ENCODE data around the gene NLK. TPM values are rescaled to one million over a fixed set of nuclear protein-coding genes. Genes with fewer than 3 reads are reported as not detected.
"Not testable (repeated sequence)": the region's sequence is repeated elsewhere in the genome, so short reads cannot be mapped to it uniquely, and the experiment has no call there.

The NLK gene
- total RNA-seq, 2 donors from 2014 or later = 15.5 to 30.1 TPM

DNA sequence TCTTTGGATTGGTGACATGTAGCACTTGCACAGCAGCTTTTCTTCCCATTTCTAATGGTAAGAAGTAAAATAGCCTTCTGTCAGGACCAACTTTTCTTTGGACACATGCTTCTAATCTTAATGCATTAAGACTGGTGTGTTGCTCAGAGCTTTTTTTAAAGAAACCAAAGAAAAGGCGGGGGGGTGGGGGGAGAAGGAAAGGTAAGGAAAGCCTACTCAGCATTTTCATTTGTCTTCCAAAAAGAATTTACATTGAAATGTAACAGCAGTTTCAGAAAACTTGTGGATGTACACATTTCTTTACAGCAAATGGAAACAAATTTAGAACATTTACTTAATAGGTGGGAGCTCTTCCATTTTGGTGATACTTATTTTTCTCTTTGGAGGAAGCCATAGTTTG is 49.6 kb downstream of the NLK start:
- ATAC-seq = no peak
- intact Hi-C loops (cut with DNase I) = no loop called here
- TF ChIP-seq, protein P1, sequence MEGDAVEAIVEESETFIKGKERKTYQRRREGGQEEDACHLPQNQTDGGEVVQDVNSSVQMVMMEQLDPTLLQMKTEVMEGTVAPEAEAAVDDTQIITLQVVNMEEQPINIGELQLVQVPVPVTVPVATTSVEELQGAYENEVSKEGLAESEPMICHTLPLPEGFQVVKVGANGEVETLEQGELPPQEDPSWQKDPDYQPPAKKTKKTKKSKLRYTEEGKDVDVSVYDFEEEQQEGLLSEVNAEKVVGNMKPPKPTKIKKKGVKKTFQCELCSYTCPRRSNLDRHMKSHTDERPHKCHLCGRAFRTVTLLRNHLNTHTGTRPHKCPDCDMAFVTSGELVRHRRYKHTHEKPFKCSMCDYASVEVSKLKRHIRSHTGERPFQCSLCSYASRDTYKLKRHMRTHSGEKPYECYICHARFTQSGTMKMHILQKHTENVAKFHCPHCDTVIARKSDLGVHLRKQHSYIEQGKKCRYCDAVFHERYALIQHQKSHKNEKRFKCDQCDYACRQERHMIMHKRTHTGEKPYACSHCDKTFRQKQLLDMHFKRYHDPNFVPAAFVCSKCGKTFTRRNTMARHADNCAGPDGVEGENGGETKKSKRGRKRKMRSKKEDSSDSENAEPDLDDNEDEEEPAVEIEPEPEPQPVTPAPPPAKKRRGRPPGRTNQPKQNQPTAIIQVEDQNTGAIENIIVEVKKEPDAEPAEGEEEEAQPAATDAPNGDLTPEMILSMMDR (IDR thresholded peaks at IDR 0.05) = no peak
- no peak for TF ChIP-seq POLR2A (IDR thresholded peaks at IDR 0.05)
- Histone ChIP-seq H3K27me3 (no peaks in the 10 kb centered on the region), H3K36me3 (replicated peaks in 1 of 2; ENCODE audit: insufficient read depth in 1 of 2, low read depth in 2 of 2) (no peaks in the 10 kb centered on the region), H3K27ac (no peak overlapping the region), H3K4me3 (no peak overlapping the region), H3K4me1 (peaks cover 35% of the 10 kb centered on the region), H3K9me3 (no peaks in the 10 kb centered on the region)
- no peak for DNase-seq
- WGBS, 2 donors = 65 to 67% methylated on average over 1 of the region's 1 CpG

DNA sequence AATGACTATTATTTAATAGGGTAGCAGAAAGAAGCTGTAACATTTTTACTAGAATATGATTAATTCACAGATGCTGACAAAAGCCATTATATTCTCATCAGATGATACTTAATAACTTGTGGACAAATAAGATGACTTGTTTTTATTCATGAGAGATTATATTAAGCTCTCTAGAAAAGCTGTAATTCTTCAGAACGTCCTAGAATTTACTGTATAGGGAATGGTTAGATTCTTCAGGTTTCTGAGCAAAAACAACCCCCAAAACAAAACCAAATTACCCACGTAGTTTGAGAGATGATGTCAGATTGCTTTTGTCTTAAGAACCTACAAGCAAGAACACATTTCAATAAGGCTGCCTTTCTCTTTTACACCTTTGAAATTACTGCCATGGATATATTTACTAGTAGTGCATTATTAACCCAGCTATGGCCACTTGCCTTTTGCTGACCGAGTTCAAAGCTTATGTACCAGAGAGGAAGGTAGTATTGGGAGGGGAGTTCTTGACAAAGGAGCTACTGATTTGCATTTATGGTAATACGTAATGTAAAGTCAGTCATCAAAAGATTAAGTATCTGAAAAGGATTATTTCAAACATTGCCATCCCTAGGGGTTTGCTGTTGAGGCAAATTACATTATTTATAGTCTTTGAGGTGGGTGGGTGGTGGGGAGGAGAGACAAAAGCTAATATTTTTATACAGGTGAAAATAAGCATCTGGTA is 51.7 kb downstream of the NLK start:
- no peak for DNase-seq
- Histone ChIP-seq H3K36me3 (replicated peaks in 1 of 2; ENCODE audit: insufficient read depth in 1 of 2, low read depth in 2 of 2) (no peaks in the 10 kb centered on the region), H3K27ac (no peak overlapping the region), H3K9me3 (no peaks in the 10 kb centered on the region), H3K4me1 (peaks cover 46% of the 10 kb centered on the region), H3K27me3 (no peaks in the 10 kb centered on the region), H3K4me3 (no peak overlapping the region)
- TF ChIP-seq POLR2A (IDR thresholded peaks at IDR 0.05) = no peak
- TF ChIP-seq, protein P1 (IDR thresholded peaks at IDR 0.05) = no peak
- ATAC-seq = no peak
- WGBS, 2 donors = 53 to 66% methylated on average over 4 of the region's 4 CpGs
- intact Hi-C loops (cut with DNase I) = no loop called here

DNA sequence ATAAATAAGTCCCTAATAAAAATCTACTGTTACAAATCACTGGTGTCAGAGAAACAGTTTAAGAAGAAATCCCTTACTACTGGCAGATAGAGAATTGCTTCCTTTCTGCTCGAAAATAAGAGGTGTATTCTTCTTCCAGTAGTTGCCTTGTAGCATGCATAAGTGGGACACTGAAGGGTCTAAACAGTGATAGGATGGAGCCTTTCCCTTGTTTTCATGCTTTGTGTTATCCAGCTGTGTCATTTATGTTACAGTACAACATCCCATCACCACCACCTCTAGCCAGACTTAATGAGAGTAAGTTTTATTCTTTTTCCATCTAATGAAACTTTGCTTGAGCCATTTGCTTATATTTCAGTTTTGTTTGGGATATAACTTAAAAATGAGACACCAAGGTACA is 54.3 kb downstream of the NLK start:
- intact Hi-C loops (cut with DNase I) = no loop called here
- WGBS, 2 donors = 73 to 75% methylated on average over 1 of the region's 1 CpG
- H3K9me3 ChIP-seq = no peaks in the 10 kb centered on the region

DNA sequence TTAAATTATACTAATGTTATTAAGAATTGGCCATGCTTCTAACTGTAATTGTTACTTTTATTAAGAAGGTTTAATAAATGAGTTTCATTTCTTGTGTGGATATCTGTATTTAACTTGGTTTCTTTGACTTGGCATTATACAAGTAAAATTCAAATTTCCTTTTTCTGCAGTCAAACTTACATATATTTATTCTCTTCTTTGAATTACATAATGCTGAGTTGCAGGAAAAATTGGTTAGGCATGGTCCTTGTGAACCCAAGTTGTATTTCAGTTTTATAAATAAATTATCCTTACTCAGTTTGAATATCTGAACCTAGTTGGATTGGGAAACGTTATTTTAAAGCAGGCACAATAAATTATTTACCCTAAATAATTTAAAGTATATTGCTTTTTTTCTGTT is 54.8 kb downstream of the NLK start:
- H3K36me3 ChIP-seq (replicated peaks in 1 of 2; ENCODE audit: insufficient read depth in 1 of 2, low read depth in 2 of 2) = no peaks in the 10 kb centered on the region
- H3K9me3 ChIP-seq = no peaks in the 10 kb centered on the region
- ATAC-seq (no peak), DNase-seq (no peak)
- intact Hi-C loops (cut with DNase I) = no loop called here
- TF ChIP-seq POLR2A (IDR thresholded peaks at IDR 0.05) = no peak
- TF ChIP-seq, protein P1 (IDR thresholded peaks at IDR 0.05) = no peak
- no peak overlapping the region for H3K27ac ChIP-seq
- no peaks in the 10 kb centered on the region for H3K27me3 ChIP-seq
- 42 to 49% methylated on average over 1 of the region's 1 CpG for WGBS, 2 donors
- no peak overlapping the region for H3K4me3 ChIP-seq
- H3K4me1 ChIP-seq = peaks cover 51% of the 10 kb centered on the region

More for the DNA sequence above, 54.3 kb downstream of the NLK start:
- Histone ChIP-seq H3K36me3 (replicated peaks in 1 of 2; ENCODE audit: insufficient read depth in 1 of 2, low read depth in 2 of 2) (no peaks in the 10 kb centered on the region), H3K4me3 (no peak overlapping the region), H3K27me3 (no peaks in the 10 kb centered on the region), H3K27ac (no peak overlapping the region), H3K4me1 (peaks cover 56% of the 10 kb centered on the region)
- no peak for ATAC-seq
- no peak for TF ChIP-seq POLR2A (IDR thresholded peaks at IDR 0.05)
- TF ChIP-seq, protein P1 (IDR thresholded peaks at IDR 0.05) = no peak
- no peak for DNase-seq

DNA sequence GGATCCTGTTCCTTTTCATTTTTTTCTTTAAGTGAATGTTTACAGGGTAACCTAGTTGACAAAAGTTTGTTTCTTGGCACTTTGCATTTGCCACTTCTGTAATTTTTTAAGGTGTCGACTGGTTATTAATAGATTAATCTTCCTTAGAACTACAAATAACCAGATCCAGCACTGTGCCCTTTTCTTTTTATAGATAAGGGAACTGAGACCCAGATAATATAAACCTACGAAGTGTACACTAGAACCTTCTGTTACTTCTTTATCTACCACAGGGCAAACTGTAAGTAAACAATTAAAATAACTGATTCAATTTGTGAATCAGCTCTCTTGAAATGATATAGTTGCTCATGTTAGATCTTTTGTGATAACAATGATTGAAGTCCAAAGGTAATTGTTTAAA is 55.4 kb downstream of the NLK start:
- intact Hi-C loops (cut with DNase I) = no loop called here
- no peaks in the 10 kb centered on the region for H3K27me3 ChIP-seq
- H3K27ac ChIP-seq = peak overlapping the region in 1 of 4 donors; percentile 32
- H3K4me1 ChIP-seq = peaks cover 48% of the 10 kb centered on the region
- TF ChIP-seq, protein P1 (IDR thresholded peaks at IDR 0.05) = no peak
- no peak for TF ChIP-seq POLR2A (IDR thresholded peaks at IDR 0.05)
- ATAC-seq (no peak), DNase-seq (no peak)
- 8 to 20% methylated on average over 2 of the region's 2 CpGs for WGBS, 2 donors
- H3K9me3 ChIP-seq = no peaks in the 10 kb centered on the region
- no peaks in the 10 kb centered on the region for H3K36me3 ChIP-seq (replicated peaks in 1 of 2; ENCODE audit: insufficient read depth in 1 of 2, low read depth in 2 of 2)
- no peak overlapping the region for H3K4me3 ChIP-seq

DNA sequence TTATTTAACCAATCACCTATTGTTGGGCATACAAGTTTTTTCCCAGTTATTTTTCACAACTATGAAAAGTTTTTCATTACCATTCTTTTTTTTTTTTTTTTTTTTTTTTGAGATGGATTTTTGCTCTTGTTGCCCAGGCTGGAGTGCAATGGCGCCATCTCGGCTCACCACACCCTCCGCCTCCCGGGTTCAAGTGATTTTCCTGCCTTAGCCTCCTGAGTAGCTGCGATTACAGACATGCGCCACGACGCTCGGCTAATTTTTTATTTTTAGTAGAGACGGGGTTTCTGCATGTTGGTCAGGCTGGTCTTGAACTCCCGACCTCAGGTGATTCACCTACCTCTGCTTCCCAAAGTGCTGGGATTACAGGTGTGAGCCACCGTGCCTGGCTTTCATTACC is 56.1 kb downstream of the NLK start:
- ATAC-seq; H3K27ac ChIP-seq; DNase-seq; H3K4me3 ChIP-seq; H3K27me3 ChIP-seq; H3K9me3 ChIP-seq; intact Hi-C loops (cut with DNase I); H3K36me3 ChIP-seq (replicated peaks in 1 of 2; ENCODE audit: insufficient read depth in 1 of 2, low read depth in 2 of 2): not testable (repeated sequence)
- H3K4me1 ChIP-seq = peaks cover 41% of the 10 kb centered on the region
- 97 to 98% methylated on average over 12 of the region's 12 CpGs for WGBS, 2 donors

Data from body of pancreas (tissue), 4 donors.